OCI-LY7 (cell line): ENCODE measurements around the gene FAM131B. TPM values are rescaled to one million over a fixed set of nuclear protein-coding genes. Genes with fewer than 3 reads are reported as not detected.

Source experiments
- BruUV-seq: library from RNA; stranded (reverse); fragments of 400-500 nt; replicated peaks from 2 replicates; lab custom pipeline; 2021; lab: Mats Ljungman, UMichigan
- CTCF ChIA-PET: fragments of 300-600 bp; sonication (Branson Sonifier 250); formaldehyde crosslinking; loops from one replicate; lab custom pipeline; 2022; ENCODE audit warnings: antibody characterized with exemption; ENCODE audit not compliant: unreplicated experiment; lab: Charles Lee
- POLR2A ChIA-PET: fragments of 300-600 bp; sonication (Branson Sonifier 250); formaldehyde crosslinking; loops from one replicate; lab custom pipeline; 2022; ENCODE audit warnings: antibody characterized with exemption; lab: Charles Lee
- DNase-seq: peaks from one replicate; pipeline ENCODE4 v3.0.0-alpha.2; 2015; ENCODE audit warnings: low spot score
- H2AFZ ChIP-seq: fragments of 200-600 bp; sonication (generic), shearing (Covaris generic); 2 replicates; pipeline ENCODE4 v1.6.1; 2014; ENCODE audit warnings: mild to moderate bottlenecking, antibody characterized with exemption, low read length, moderate library complexity
- H3K27ac ChIP-seq: fragments of 200-600 bp; sonication (generic); 2 replicates; pipeline ENCODE4 v1.5.1; 2014; ENCODE audit warnings: mixed run types, low read depth, mild to moderate bottlenecking, moderate library complexity, low read length, inconsistent platforms; ENCODE audit not compliant: poor library complexity, severe bottlenecking
- H3K36me3 ChIP-seq: fragments of 200-600 bp; sonication (generic); 2 replicates; pipeline ENCODE4 v1.6.1; 2014; ENCODE audit warnings: mild to moderate bottlenecking, antibody characterized with exemption, low read length, moderate library complexity, mixed read lengths; ENCODE audit not compliant: insufficient read depth
- H3K4me1 ChIP-seq: fragments of 200-600 bp; sonication (generic); 2 replicates; pipeline ENCODE4 v1.5.1; 2014; ENCODE audit warnings: mild to moderate bottlenecking, low read length; ENCODE audit not compliant: insufficient read depth, poor library complexity, severe bottlenecking
- H3K4me2 ChIP-seq: fragments of 200-600 bp; sonication (generic); 2 replicates; pipeline ENCODE4 v1.6.1; 2014; ENCODE audit warnings: mild to moderate bottlenecking, low read length
- H3K4me3 ChIP-seq: fragments of 200-600 bp; sonication (generic); 2 replicates; pipeline ENCODE4 v1.5.1; 2014; ENCODE audit warnings: mild to moderate bottlenecking, low read depth, low read length; ENCODE audit not compliant: poor library complexity, severe bottlenecking
- H3K79me2 ChIP-seq: fragments of 200-600 bp; sonication (generic); 2 replicates; pipeline ENCODE4 v1.6.1; 2016; ENCODE audit warnings: low read depth, mild to moderate bottlenecking, low read length, moderate library complexity, mixed read lengths; ENCODE audit not compliant: insufficient read depth
- H3K9me2 ChIP-seq: fragments of 200-600 bp; sonication (generic); 2 replicates; pipeline ENCODE4 v1.6.1; 2016; ENCODE audit warnings: mild to moderate bottlenecking, low read length, mixed read lengths; ENCODE audit not compliant: insufficient read depth
- H3K9me3 ChIP-seq: fragments of 200-600 bp; sonication (generic); 2 replicates; pipeline ENCODE4 v1.6.1; 2014; ENCODE audit warnings: mild to moderate bottlenecking, mixed run types, low read length, mixed read lengths
- H4K20me1 ChIP-seq: fragments of 200-600 bp; sonication (generic); 2 replicates; pipeline ENCODE4 v1.6.1; 2014; ENCODE audit warnings: mild to moderate bottlenecking, antibody characterized with exemption, low read length, moderate library complexity, mixed read lengths; ENCODE audit not compliant: insufficient read depth
- EZH2phosphoT487 ChIP-seq: fragments of 200-600 bp; sonication (generic); IDR thresholded peaks from 2 replicates; pipeline ENCODE4 v1.6.1; 2018; ENCODE audit warnings: low read depth, borderline replicate concordance, mild to moderate bottlenecking, mixed run types, antibody characterized with exemption, low read length, moderate library complexity, mixed read lengths
- intact Hi-C: fragments of 100-400 bp; cut with micrococcal nuclease; formaldehyde crosslinking; loops from one replicate; pipeline ENCODE4 v1.10.0; 2022; ENCODE audit not compliant: unreplicated experiment
- total RNA-seq, 2 experiments: library from RNA; depleted of rRNA in 1 of 2; stranded (reverse); fragments of >200 nt in 1 of 2; shearing (Covaris generic) in 1 of 2; gene quantifications; 2 replicates each; pipeline ENCODE4 v1.2.3, GENCODE V29; 2014 to 2022
- TF ChIP-seq, protein P1 (sequence below): fragments of 200-600 bp; sonication (generic); conservative IDR thresholded peaks from 2 replicates; pipeline ENCODE4 v1.5.1; 2014; ENCODE audit warnings: mild to moderate bottlenecking, antibody characterized with exemption, low read length, moderate library complexity, mixed read lengths

Gene FAM131B
- total RNA-seq, 2 experiments from 2014 or later, result not detected

DNA sequence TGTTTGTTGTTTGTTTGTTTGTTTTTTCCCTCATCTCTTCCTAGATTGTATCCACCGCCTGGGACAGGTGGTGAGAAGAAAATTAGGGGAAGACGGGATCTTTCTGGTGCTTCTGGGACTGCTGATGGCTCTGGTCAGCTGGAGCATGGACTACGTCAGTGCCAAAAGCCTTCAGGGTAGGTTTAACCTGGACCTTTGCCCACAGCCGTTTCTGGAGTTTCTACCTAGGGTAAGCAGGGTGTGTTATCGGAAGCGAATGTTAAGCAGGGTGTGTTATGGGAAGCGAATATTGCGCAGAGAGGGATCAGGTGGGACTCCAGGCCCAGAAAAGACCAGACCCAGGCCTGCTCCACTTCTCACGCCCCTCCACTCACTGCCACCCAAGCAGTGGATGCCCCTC lies 41.9 kb downstream of the FAM131B start:
- BruUV-seq, result no TSS peak
- no peak overlapping the region for H3K4me3 ChIP-seq
- intact Hi-C loops, result no loop called here
- no peaks in the 10 kb centered on the region for H3K9me3 ChIP-seq
- H3K79me2 ChIP-seq, result no peaks in the 10 kb centered on the region
- DNase-seq, result no peak
- CTCF ChIA-PET, result no interaction called here
- no peaks in the 10 kb centered on the region for H4K20me1 ChIP-seq
- no peaks in the 10 kb centered on the region for H3K36me3 ChIP-seq
- POLR2A ChIA-PET, result no interaction called here
- TF ChIP-seq, protein P1, sequence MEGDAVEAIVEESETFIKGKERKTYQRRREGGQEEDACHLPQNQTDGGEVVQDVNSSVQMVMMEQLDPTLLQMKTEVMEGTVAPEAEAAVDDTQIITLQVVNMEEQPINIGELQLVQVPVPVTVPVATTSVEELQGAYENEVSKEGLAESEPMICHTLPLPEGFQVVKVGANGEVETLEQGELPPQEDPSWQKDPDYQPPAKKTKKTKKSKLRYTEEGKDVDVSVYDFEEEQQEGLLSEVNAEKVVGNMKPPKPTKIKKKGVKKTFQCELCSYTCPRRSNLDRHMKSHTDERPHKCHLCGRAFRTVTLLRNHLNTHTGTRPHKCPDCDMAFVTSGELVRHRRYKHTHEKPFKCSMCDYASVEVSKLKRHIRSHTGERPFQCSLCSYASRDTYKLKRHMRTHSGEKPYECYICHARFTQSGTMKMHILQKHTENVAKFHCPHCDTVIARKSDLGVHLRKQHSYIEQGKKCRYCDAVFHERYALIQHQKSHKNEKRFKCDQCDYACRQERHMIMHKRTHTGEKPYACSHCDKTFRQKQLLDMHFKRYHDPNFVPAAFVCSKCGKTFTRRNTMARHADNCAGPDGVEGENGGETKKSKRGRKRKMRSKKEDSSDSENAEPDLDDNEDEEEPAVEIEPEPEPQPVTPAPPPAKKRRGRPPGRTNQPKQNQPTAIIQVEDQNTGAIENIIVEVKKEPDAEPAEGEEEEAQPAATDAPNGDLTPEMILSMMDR, result no peak
- TF ChIP-seq EZH2phosphoT487, result no peak
- no peak overlapping the region for H3K4me2 ChIP-seq
- H3K27ac ChIP-seq, result no peak overlapping the region
- H3K9me2 ChIP-seq, result no peaks in the 10 kb centered on the region
- H2AFZ ChIP-seq, result no peak overlapping the region
- peaks cover 13% of the 10 kb centered on the region for H3K4me1 ChIP-seq

DNA sequence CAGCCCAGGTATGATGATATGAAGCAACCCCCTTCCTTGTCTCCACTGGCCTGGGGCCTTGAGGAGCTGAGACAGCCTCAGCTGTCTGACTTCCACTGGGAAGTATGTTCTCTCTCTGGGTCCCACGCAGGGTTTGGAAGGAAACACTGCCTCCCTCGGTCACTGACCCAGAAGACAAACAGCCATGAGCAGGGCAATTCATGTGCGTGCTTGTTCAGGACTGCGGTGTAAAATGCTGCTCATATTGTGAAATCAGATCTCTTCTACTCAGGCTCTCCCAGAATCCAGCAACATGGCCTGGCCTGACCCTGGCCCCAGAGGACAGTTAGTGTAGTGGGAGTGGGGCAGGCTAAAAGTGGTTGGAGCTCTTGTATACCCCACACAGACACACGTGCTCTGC lies 43.9 kb downstream of the FAM131B start:
- Histone ChIP-seq H3K4me2 (no peak overlapping the region), H3K4me3 (no peak overlapping the region), H3K4me1 (no peaks in the 10 kb centered on the region), H2AFZ (no peak overlapping the region), H3K36me3 (no peaks in the 10 kb centered on the region), H3K9me3 (no peaks in the 10 kb centered on the region), H4K20me1 (no peaks in the 10 kb centered on the region), H3K79me2 (no peaks in the 10 kb centered on the region), H3K9me2 (no peaks in the 10 kb centered on the region), H3K27ac (no peak overlapping the region)
- ChIA-PET CTCF (no interaction called here), POLR2A (no interaction called here)
- no peak for DNase-seq
- TF ChIP-seq, protein P1, result no peak
- TF ChIP-seq EZH2phosphoT487, result no peak
- intact Hi-C loops, result no loop called here
- no TSS peak for BruUV-seq

DNA sequence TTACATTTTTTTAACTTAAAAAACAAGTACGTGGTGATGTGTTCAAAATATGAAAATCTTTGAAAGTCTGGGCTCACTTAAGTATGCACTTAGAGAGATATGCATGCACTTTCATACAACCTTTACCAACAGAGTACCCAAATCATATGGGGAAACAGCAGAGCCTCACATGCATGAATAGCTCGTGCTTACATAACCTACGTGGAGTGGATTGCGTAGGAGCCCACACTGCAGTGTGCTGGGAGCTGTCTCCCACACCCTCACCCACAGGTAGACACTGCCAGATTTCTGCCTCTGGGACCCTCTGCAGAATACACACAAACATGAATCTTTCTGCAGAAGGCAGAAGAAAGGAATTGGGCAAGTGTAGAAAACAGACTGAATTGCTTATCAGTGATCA lies 46.0 kb downstream of the FAM131B start:
- Histone ChIP-seq H3K27ac (no peak overlapping the region), H3K4me1 (no peaks in the 10 kb centered on the region), H3K36me3 (no peaks in the 10 kb centered on the region), H3K4me3 (no peak overlapping the region), H3K79me2 (no peaks in the 10 kb centered on the region), H3K9me3 (no peaks in the 10 kb centered on the region), H4K20me1 (no peaks in the 10 kb centered on the region), H3K4me2 (no peak overlapping the region), H3K9me2 (no peaks in the 10 kb centered on the region), H2AFZ (no peak overlapping the region)
- TF ChIP-seq, protein P1, result no peak
- TF ChIP-seq EZH2phosphoT487, result no peak
- CTCF ChIA-PET, result no interaction called here
- intact Hi-C loops, result no loop called here
- no peak for DNase-seq
- BruUV-seq, result no TSS peak
- POLR2A ChIA-PET, result interaction anchor here (0.6 to 1.0 kb wide), 2 partner anchors 13 to 73 kb away, joined by 3 to 8 read pairs; no protein-coding TSS in a partner anchor
